Stimulated activated CD8-positive, alpha-beta memory T cell treated with anti-CD3 and anti-CD28 coated beads, Interleukin-15, amount 100 ng/mL, for 1 hour (primary cell): ENCODE data around the gene GARIN5B.

Source experiments
- DNase-seq: peaks from one replicate; pipeline ENCODE4 v3.0.0-alpha.2; 2020; ENCODE audit warnings: low read depth

The GARIN5B gene

GRCh38 chr19:55389386-55390317 lies 26.6 kb upstream of the GARIN5B start:
- no peak for DNase-seq

GRCh38 chr19:55387736-55388497 lies 24.9 kb upstream of the GARIN5B start:
- no peak for DNase-seq

- DNase-seq = no peak
Measured at GRCh38 chr19:55386493-55386971, 23.5 kb upstream of the GARIN5B start.

- peak; percentile 96 for DNase-seq
Measured at GRCh38 chr19:55385724-55386492, 22.8 kb upstream of the GARIN5B start, which contains the start of gene RPL28. TSS of gene RPL28 (plus strand) at chr19:55385932. CDS start at chr19:55386358, 426 bp downstream.

GRCh38 chr19:55384920-55385723 lies 22.1 kb upstream of the GARIN5B start:
- DNase-seq = peak; percentile 83

GRCh38 chr19:55384131-55384919 lies 21.3 kb upstream of the GARIN5B start, which contains the start of gene TMEM238:
TSS of gene TMEM238 (minus strand) at chr19:55384292. CDS start at chr19:55384259, 33 bp downstream.
- DNase-seq = no peak

- DNase-seq = no peak
Measured at GRCh38 chr19:55383279-55384130, 20.4 kb upstream of the GARIN5B start.

- DNase-seq = no peak
Measured at GRCh38 chr19:55382522-55383054, 19.5 kb upstream of the GARIN5B start.

- no peak for DNase-seq
Measured at GRCh38 chr19:55382013-55382412, 19.0 kb upstream of the GARIN5B start.

- no peak for DNase-seq
Measured at GRCh38 chr19:55379174-55379573, 16.1 kb upstream of the GARIN5B start.

- no peak for DNase-seq
Measured at GRCh38 chr19:55377356-55378131, 14.5 kb upstream of the GARIN5B start.

- DNase-seq = no peak
Measured at GRCh38 chr19:55376241-55376933, 13.3 kb upstream of the GARIN5B start, which contains the start of gene TMEM190. TSS of gene TMEM190 (plus strand) at chr19:55376826. CDS start at chr19:55376854, 28 bp downstream.

- DNase-seq = no peak
Measured at GRCh38 chr19:55373993-55374757, 11.1 kb upstream of the GARIN5B start.

GRCh38 chr19:55373306-55373992 lies 10.4 kb upstream of the GARIN5B start:
- DNase-seq = no peak

- DNase-seq = no peak
Measured at GRCh38 chr19:55372316-55373081, 9.4 kb upstream of the GARIN5B start.
